Cardiac septum (tissue), 1 donor: ENCODE results near the gene CHRNE. TPM values are rescaled to one million over a fixed set of nuclear protein-coding genes. Genes with fewer than 3 reads are reported as not detected.
"Not testable (repeated sequence)": the region's sequence is repeated elsewhere in the genome, so short reads cannot be mapped to it uniquely, and the experiment has no call there.

Experiments used
- DNase-seq: peaks from one replicate; pipeline ENCODE4 v3.0.0-alpha.2; 2020; ENCODE audit warnings: low spot score
- intact Hi-C: fragments of 100-400 bp; cut with DNase I; formaldehyde crosslinking; loops from one replicate; pipeline ENCODE4 v1.14.0; 2022
- total RNA-seq: library from RNA; stranded (reverse); fragmentation: NEBNext Ultra II Directional; extraction: Animal tissue kit (Norgen Biotek cat#: 25700); gene quantifications from one replicate; pipeline ENCODE4 v1.2.1, GENCODE V29; 2021
- donor health status: DM: no; HTN: no; CAD: no.

The CHRNE gene
- total RNA-seq, 1 donor from 2014 or later: 5.5 TPM

DNA sequence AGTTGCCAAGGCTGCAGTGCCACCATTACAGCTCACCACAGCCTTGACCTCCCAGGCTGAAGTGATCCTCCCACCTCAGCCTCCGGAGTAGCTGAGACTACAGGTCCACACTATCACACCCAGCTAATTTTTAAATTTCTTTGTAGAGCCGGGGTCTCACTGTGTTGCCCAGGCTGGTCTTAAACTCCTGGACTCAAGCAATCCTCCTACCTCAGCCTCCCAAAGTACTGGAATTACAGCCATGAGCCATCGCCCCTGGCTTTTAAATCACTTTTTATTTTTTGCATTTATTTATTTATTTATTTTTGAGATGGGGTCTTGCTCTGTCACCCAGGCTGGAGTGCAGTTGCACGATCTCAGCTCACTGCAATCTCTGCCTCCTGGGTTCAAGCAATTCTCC, 11.7 kb upstream of the CHRNE start:
- DNase-seq, intact Hi-C loops: not testable (repeated sequence)

DNA sequence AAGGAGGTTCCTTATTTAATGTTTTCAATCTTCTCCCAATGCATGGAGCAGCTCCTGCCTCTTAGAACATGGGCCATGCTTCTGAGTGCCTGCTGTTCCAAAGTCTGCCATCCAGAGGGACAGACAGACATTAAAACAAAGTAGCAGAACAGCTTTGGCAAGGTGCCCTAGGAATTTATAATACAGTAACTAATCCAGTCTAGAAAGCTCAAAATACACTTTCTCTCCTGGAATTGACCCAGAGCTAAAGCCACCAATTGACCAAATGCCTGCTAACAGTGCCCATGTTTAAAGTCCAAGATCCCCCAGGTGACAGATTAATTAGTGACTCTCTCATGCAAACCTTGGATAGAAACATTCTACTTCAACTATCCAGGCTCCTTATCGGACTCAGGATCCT, 11.1 kb upstream of the CHRNE start:
- intact Hi-C loops: no loop called here
- DNase-seq: no peak

DNA sequence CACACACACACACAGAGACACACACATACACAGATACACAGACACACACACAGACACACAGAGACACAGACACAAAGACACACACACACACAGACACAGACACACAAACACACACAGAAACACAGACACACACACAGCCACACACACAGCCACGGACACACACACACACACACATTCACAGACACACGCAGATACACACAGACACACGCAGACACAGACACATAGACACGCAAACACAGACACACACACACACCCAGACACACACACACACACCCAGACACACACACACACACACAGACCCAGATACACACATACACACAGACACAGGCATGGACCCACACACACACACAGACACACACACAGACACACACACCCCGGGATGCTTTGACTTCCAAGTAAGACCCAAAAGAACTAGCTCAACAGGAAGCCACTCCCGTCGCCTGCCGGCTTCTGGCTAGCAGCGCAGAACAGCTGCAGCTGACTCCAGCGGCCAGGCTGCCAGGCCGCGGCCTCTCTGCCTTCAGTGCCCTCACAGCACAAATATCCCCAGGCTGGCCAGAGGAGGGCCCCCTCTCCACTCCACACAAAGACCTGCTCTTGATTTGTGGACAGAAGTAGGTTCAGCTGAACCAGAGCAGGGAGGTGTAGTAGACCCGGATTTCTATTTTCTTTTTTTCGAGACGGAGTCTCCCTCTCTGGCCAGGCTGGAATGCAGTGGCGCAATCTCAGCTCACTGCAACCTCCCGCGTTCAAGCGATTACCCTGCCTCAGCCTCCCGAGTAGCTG, 6.0 kb upstream of the CHRNE start:
- intact Hi-C loops: loop anchor here (1.0 to 5.0 kb wide), 4 partner anchors 33 to 153 kb away; partner anchors contain the start of genes CAMTA2, RNF167, SLC25A11 and SPAG7
- peak; percentile 94 for DNase-seq

DNA sequence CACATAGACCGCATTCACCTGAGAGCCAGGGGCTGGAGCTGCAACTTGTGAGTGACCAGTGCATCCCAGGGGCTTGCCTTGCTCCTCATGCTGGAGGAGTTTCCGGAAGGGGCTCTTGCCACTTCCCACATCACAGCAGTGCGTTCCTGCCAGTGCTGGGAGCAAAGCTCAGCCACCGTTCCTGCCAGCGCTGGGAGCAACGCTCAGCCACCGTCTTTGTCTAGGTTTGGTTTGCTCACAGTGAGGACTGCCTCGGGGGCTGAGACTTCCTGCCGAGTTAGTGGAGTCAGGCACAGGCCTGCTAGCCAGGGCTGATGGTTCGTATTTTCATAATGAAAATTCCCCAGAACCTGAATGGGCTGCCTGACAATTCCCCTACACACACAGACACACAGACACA, 5.4 kb upstream of the CHRNE start:
- intact Hi-C loops: loop anchor here (5.0 kb wide), 2 partner anchors 34 to 59 kb away; partner anchors contain the start of genes RNF167, SLC25A11 and SPAG7
- no peak for DNase-seq

DNA sequence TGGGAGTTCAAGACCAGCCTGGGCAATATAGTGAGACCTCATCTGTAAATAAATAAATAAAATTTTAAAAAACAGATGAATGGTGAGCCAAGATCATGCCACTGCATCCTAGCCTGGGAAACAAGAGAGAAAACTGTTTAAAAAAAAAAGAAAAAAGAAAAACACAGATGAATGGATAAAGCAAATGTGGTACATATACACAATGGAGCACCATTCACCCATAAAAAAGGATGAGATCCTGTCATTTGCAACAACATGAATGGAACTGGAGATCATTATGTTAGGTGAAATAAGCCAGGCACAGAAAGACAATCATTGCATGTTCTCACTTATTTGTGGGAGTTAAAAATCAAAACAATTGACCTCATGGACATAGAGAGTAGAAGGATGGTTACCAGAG, 3.7 kb upstream of the CHRNE start:
- not testable (repeated sequence) for DNase-seq
- intact Hi-C loops: loop anchor here (5.0 kb wide), 2 partner anchors 36 to 61 kb away; partner anchors contain the start of genes RNF167, SLC25A11 and SPAG7

DNA sequence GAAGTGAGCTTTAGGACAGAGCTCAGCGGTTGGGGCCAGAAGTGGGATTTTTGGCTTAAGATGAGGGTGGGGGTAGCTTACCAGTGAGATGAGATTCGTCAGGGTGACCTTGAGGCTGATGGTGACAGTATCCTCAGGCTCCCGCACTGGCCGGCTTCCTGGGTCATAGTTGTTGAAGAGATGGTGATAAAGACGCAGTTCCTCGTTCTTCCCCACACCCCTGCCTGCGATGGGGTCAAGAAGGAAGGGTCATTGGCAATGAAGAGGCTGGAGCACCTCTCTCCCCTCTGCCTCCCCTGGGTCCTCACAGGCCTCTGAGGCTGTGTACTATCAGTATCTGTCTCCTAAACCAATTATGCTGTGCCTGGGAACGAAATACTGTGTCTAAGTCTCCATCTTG, 358 bp downstream of the CHRNE start:
- no peak for DNase-seq

DNA sequence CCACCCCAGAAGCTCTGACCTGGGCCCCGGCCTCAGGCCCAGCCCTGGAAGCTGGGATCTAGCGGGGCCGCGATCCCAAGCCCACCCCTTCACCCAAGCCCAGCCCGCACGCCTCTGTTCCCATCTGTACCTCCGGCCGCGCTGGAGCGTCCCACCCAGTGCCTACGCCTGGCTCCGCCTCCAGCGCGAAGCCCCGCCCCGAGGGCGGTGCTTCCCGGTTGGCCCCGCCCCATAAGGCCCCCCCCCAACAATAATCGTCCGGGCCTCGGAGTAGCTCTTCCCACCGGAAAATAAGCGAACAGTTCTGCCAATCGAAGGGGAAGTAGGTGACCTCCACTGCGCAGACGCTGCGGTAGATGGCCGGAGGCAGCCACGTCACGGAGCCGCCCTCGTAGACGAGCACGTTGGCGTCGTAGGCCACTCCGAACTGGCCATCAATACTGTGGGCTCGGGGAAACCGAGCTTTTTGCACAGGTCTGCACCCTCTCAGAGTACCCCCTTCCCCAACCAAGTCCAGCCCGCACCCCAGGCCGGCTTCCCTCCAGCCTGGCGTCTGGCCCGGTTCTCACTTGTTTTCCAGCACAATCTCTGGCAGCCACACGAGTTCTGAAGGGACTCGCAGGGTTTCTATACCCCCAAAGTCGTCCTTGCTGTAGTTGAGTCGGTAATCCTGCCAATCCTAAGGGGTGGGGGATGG, 1.1 kb downstream of the CHRNE start:
- intact Hi-C loops: loop anchor here (5.0 kb wide), 1 partner anchor 189 kb away; the partner anchor contains the start of gene ARRB2

More for the DNA sequence above, 358 bp downstream of the CHRNE start:
- intact Hi-C loops: loop anchor here (5.0 kb wide), 1 partner anchor 190 kb away; the partner anchor contains the start of gene ARRB2

DNA sequence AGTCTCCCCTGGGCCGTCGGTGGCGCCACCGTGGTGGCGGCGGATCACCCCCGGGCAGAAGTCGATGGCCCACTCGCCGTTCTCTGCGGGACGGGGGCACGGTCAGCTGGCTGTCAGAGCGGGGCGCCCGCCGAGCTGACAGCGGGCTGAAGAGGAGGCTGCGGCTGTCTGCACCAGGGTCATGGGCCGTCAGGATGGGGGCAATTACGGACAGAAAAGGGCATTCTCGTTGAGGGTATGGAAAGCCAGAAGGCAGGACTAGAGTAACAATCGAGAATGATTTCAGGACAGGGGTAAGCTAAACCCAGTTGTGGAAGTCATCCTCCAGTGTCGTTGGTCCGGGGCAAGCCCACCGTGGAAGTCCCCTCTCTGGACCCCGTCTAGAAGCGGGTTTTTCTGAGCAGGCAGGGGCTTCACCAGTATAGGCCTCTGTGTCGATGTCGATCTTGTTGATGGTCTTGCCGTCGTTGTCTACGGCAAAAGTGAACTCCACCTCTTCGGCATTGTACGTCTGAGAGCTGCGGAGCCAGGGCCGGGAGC, 1.7 kb downstream of the CHRNE start:
- intact Hi-C loops: loop anchor here (5.0 kb wide), 1 partner anchor 189 kb away; the partner anchor contains the start of gene ARRB2
- no peak for DNase-seq

More for the DNA sequence above, 1.1 kb downstream of the CHRNE start:
- DNase-seq: no peak

DNA sequence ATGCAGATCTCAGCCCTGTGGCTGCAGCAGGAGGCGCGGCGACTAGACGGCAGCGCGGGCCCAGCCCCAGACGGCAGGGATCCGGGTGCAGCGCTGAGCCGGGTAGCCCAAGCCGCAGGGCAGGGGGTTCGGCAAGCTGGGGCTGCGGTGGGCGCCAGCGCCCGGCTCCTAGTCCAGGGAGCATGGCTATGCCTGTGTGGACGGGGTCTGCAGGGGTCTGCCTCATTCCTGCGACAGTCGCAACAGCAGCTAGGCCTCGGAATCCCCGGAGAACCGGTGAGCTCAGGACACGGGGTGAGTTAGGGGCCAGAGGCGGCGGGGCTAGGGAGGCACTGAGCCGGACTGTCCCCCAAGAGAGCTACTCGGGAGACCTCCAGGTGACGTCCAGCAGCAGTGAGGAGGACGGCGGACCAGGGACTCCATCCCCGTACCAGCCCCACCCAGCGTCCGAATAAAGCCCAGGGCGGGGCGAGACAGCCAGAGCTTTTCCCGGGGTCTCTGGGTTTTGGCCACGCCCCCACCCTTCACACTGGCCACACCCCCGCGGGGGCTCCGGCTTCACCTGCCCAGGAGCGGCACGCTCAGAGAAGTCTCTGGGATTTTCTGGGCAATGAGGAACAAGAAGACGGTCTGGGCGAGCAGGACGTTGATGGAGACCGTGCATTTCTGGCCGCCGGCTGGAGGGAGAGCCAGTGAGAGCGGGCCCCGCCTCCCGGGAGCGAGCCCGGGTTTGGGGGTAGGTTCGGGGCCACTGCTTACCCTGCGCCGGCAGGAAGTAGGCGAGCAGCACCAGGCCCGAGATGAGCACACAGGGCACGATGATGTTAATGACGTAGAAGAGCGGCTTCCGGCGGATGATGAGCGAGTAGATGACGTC, 2.4 kb downstream of the CHRNE start:
- DNase-seq: no peak
- intact Hi-C loops: loop anchor here (5.0 kb wide), 1 partner anchor 188 kb away; the partner anchor contains the start of gene ARRB2

DNA sequence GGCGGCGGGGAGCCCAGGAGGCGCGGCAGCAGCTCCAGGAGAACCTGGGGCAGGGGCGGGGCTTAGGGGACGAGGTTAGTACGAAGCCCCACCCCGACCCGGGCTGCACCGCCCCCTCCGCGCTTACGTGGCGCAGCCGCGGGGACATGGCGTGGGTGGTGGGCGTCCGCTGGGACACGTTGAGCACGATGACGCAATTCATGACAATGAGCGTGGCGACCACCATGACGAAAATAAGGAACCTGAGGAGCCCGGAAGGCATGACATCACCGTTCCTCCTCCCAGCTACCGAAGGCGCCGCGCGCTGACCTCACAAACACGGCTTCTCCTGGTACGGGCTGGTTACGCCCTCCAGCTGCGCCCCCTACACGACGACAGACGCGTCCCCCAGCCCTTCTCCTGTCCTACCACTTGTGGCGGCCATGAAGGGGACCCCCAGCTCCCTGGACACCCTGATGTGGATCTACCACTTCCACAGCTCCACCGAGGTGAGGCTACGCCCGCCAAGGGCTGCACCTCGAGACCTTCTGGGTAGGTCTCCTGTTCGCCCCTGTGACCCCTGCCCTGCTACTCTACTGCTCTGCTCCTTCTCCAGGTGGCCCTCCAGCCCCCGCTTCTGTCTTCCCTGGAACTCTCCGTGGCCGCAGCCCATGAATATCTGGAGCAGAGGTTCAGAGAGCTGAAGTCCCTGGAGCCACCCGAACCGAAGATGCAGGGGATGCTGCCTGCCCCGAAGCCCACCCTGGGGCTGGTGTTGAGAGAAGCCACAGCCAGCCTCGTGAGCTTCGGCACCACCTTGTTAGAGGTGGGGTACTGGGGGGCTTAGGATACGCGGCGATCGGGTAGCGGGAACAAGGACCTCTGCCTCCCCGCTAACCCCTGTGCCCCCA, 3.3 kb downstream of the CHRNE start, which contains the start of gene C17orf107:
TSS of gene C17orf107 (plus strand) at position 196 of the 890 bp plus-strand sequence. CDS start at position 423, 227 bp downstream.
- intact Hi-C loops: loop anchor here (5.0 kb wide), 1 partner anchor 187 kb away; the partner anchor contains the start of gene ARRB2
- DNase-seq: peak; percentile 92

DNA sequence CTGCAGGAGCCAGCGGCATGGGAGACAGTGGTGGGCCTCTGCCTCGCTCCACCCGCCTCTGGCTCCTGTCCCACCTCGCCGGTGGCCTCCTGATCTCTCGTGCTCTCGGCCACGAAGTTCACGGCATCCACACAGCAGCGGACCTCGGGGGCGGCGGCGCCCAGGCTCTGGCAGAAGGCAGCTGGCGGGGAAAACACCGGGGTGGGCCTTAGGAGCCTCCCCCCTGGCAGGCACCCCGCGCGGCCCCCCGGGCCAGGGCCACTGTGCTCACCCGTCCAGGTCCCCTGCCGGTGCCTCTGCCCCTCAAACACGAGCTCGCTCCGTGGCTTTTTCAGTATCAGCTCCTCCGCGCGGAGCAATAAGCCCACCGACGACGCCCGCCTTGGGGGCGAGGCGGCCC, 4.0 kb downstream of the CHRNE start:
- intact Hi-C loops: no loop called here
- no peak for DNase-seq

DNA sequence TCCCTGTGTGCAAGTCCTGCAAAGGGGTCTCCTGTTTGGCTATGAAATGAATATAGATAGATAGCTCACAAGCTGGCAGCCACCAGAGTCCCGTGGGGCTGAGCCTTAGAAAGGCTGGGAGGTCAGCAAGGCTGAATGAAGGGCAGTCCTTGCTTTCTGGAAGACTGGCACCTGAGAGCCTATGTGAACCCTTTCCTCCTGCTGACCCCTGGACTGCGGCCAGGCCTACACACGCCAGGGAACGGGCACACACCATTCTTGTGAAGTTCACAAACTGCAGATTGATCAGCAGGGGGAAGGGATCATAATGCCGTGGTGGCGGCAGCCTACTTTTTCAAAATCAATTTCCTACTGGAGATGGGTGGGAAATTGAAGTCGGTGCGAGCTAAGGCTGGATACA, 4.5 kb downstream of the CHRNE start:
- intact Hi-C loops: no loop called here
- DNase-seq: no peak

DNA sequence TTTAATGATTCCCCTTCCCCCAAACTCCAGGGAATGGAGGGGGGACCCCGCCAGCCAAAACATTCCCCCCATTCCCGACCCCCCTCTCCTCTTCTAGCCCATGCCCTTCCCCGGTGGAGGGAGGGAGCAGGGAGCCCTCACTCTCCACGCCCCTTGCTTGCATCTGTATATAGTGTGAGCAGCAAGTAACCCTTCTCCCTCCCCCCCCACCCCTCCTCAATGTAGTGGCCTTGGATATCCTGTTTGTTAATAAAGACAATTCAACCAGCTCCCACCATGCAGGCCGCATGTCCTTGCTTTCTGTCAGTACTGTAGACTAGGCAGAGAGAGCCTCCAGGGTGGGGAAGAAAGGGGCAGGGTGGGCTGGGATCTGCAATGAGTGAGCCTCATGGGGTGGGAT, 5.1 kb downstream of the CHRNE start:
- intact Hi-C loops: no loop called here
- no peak for DNase-seq

DNA sequence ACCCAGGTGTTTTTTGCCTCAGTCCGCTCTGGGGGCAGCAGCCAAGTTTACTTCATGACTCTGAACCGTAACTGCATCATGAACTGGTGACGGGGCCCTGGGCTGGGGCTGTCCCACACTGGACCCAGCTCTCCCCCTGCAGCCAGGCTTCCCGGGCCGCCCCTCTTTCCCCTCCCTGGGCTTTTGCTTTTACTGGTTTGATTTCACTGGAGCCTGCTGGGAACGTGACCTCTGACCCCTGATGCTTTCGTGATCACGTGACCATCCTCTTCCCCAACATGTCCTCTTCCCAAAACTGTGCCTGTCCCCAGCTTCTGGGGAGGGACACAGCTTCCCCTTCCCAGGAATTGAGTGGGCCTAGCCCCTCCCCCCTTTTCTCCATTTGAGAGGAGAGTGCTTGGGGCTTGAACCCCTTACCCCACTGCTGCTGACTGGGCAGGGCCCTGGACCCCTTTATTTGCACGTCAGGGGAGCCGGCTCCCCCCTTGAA, 5.7 kb downstream of the CHRNE start:
- intact Hi-C loops: no loop called here
- DNase-seq: no peak

DNA sequence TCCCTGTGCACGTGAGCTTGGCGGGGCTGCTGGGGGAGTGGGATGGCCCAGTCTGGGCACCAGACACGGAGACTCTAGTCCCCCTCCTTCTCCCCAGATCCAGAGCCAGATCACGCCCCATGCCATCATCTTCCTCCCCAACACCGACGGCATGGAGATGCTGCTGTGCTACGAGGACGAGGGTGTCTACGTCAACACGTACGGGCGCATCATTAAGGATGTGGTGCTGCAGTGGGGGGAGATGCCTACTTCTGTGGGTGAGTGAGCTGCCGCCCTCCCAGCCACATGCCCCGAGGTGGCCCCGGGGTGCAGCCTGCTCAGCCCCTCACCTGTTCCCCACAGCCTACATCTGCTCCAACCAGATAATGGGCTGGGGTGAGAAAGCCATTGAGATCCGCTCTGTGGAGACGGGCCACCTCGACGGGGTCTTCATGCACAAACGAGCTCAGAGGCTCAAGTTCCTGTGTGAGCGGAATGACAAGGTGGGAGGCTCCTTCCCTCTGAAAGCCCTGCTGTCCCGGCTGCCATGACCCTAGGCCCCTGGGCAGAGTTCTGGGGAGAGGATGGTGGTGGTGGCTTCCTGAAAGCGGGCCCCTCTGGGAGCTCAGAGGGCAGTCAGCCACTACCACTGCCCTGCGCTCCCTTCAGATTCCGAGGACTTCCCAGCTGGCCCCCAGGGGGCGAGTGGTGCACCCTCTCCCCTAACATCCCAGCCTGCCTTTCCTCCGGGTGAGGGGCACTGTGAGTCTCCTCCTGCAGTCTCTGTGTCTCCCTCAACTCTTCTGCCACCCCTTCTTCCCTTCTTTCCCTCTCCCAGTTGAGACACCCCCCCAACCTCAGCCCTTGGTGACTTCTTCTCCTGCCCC, 6.3 kb downstream of the CHRNE start:
- intact Hi-C loops: no loop called here
- DNase-seq: no peak

DNA sequence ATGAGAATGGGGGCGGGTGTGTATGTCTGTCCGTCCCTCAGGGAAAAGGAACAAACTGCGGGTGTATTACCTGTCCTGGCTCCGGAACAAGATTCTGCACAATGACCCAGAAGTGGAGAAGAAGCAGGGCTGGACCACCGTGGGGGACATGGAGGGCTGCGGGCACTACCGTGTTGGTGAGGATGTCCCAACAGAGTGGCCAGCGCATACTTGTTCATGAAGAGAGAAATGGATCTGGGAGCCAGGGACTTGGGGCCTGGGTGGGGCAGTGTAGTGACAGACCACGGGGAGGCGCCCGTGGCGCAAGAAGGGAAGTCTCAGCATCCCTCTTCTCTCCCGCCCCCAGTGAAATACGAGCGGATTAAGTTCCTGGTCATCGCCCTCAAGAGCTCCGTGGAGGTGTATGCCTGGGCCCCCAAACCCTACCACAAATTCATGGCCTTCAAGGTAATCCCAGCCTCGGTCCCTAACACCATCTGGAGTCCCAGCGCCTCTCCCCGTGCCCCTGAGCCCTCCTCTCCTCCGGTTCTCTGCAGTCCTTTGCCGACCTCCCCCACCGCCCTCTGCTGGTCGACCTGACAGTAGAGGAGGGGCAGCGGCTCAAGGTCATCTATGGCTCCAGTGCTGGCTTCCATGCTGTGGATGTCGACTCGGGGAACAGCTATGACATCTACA, 7.1 kb downstream of the CHRNE start:
- no peak for DNase-seq
- intact Hi-C loops: no loop called here
